ENCODE results near the gene SLC26A1. TPM values are rescaled to one million over a fixed set of nuclear protein-coding genes. Genes with fewer than 3 reads are reported as not detected.

The SLC26A1 gene
- total RNA-seq, 4 donors from 2014 or later, result 0.15 to 0.33 (median 0.24) TPM

DNA sequence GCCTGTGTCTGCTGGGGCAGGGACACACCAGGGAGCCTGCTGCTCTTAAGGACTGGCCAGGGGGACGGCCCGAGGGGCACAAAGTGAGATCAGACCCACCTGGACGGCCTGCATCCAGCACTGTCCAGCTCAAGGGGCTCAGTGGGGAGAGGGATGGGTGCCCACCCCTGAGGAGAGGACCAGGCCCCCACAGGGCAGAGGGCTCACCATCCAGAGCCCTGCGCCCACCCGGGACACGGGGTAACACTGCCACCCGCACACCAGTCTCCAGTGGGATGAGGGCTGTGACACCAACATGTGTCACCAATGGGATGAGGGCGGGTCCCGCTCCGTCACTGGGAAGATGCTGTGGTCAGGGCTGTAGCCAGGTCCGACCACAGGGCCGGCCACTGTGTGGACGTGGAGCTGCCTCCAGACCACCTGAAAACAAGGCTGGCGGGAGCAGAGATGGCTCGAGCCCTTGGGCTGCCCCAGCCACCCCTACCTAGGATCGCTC, 33.0 kb downstream of the SLC26A1 start:
- TF ChIP-seq, protein P1, sequence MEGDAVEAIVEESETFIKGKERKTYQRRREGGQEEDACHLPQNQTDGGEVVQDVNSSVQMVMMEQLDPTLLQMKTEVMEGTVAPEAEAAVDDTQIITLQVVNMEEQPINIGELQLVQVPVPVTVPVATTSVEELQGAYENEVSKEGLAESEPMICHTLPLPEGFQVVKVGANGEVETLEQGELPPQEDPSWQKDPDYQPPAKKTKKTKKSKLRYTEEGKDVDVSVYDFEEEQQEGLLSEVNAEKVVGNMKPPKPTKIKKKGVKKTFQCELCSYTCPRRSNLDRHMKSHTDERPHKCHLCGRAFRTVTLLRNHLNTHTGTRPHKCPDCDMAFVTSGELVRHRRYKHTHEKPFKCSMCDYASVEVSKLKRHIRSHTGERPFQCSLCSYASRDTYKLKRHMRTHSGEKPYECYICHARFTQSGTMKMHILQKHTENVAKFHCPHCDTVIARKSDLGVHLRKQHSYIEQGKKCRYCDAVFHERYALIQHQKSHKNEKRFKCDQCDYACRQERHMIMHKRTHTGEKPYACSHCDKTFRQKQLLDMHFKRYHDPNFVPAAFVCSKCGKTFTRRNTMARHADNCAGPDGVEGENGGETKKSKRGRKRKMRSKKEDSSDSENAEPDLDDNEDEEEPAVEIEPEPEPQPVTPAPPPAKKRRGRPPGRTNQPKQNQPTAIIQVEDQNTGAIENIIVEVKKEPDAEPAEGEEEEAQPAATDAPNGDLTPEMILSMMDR (IDR thresholded peaks at IDR 0.05), result no peak
- TF ChIP-seq POLR2A (IDR thresholded peaks at IDR 0.05), result no peak
- Histone ChIP-seq H3K27me3 (no peaks in the 10 kb centered on the region), H3K27ac (no peak overlapping the region), H3K9me3 (no peaks in the 10 kb centered on the region), H3K36me3 (peaks cover 8 to 18% of the 10 kb centered on the region in 2 donors), H3K4me3 (replicated peaks in 1 of 3) (no peak overlapping the region), H3K4me1 (no peaks in the 10 kb centered on the region)
- 86 to 96% methylated on average over 5 of the region's 16 CpGs for WGBS, 2 donors
- no peak for DNase-seq
- intact Hi-C loops (cut with DNase I), result no loop called here

DNA sequence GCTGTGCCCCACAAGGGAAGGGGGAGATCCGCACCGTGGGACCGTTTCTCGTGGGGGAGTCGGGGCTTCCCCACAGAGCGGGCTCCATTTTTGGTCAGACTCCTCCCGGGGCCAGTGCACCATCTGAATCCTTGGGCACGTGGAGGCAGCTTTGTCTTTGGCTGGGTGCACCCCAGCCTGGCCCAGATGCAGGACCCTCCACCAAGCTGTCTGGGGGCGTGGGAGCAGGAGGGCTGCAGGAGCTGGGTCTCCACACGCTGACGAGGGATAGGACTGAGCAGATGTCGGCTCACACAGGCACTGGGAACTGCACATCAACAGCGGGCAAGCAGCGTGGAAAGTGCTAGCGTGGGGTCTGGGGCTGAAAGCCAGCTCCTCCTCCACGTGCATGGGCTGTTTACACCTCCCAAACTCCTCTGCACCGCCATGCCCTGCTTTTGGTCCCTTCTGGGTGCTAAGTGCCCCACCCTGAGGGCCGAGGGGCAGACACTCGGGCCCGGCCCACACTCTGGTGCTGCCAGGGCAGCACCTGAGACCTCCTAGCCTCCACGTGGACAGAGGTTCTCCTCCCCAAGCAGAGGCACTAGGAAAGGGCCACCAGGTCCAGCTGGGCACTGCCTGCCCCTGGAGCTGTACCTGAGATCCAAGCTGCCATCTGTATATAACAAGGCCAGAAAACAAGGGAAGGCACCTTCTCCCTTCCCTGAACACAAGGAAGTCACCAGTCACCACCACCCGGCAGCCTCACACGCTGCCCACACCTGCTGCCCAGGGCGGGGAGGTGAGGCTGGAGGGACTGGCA, 33.7 kb downstream of the SLC26A1 start:
- intact Hi-C loops (cut with DNase I), result no loop called here
- 93 to 95% methylated on average over 8 to 13 of the region's 24 CpGs for WGBS, 2 donors
- peaks cover 9 to 18% of the 10 kb centered on the region in 2 donors for H3K36me3 ChIP-seq

DNA sequence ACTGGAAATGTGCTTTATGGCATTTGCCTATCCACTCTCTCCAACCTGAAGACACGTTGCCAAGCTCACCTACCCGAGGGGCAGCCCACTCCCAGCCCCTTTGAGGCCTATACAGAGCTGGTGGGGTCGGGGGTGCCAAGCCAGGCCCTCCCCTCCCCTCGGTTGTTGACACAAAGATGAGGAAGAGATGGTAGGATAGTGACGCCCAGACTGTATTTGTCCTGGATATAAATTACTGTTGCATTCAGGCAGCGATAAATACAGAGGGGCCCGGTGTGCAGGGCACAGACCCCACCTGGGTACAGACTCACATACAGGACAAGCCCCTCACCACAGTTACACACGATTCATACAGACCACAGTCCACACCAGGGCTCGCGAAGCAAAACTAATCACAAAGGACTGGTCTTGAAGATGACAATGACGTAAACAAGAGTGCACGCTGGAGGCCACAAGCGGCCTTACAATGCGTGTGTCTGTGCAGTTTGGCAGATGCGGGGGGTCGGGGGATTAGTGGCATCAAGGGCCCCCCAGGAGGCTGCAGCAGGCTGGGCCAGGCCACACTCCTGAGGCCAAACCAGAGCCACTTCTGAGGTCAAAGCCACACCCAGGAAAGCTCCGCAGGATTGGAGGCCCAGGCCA, 34.4 kb downstream of the SLC26A1 start:
- 85 to 87% methylated on average over 16 to 17 of the region's 17 CpGs for WGBS, 2 donors

More for the DNA sequence above, 33.7 kb downstream of the SLC26A1 start:
- Histone ChIP-seq H3K9me3 (no peaks in the 10 kb centered on the region), H3K4me1 (no peaks in the 10 kb centered on the region), H3K27me3 (no peaks in the 10 kb centered on the region), H3K4me3 (replicated peaks in 1 of 3) (no peak overlapping the region), H3K27ac (no peak overlapping the region)
- no peak for TF ChIP-seq POLR2A (IDR thresholded peaks at IDR 0.05)
- TF ChIP-seq, protein P1 (IDR thresholded peaks at IDR 0.05), result no peak
- DNase-seq, result no peak

DNA sequence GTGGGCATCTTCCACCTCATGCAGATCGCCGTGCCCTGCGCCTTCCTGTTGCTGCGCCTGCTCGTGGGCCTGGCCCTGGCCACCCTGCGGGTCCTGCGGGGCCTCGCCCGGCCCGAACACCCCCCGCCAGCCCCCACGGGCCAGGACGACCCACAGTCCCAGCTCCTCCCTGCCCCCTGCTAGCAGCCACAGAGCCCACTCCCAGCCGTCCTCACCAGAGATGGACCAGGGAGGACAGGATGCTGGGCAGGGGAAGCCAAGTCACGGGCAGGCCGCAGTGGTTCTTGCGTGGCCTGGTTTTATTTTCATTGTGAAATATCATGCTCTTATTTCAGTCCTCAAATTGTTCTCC, 34.9 kb downstream of the SLC26A1 start:
- Histone ChIP-seq H3K9me3 (no peaks in the 10 kb centered on the region), H3K36me3 (peaks cover 14 to 18% of the 10 kb centered on the region in 2 donors), H3K4me3 (replicated peaks in 1 of 3) (no peak overlapping the region), H3K27ac (no peak overlapping the region), H3K4me1 (no peaks in the 10 kb centered on the region), H3K27me3 (no peaks in the 10 kb centered on the region)
- no peak for DNase-seq
- intact Hi-C loops (cut with DNase I), result no loop called here
- WGBS, 2 donors, result 96 to 97% methylated on average over 15 to 17 of the region's 17 CpGs
- TF ChIP-seq, protein P1 (IDR thresholded peaks at IDR 0.05), result no peak
- no peak for TF ChIP-seq POLR2A (IDR thresholded peaks at IDR 0.05)

More for the DNA sequence above, 34.4 kb downstream of the SLC26A1 start:
- no peak for TF ChIP-seq POLR2A (IDR thresholded peaks at IDR 0.05)
- TF ChIP-seq, protein P1 (IDR thresholded peaks at IDR 0.05), result no peak
- no peaks in the 10 kb centered on the region for H3K27me3 ChIP-seq
- H3K9me3 ChIP-seq, result no peaks in the 10 kb centered on the region
- no peak for DNase-seq
- intact Hi-C loops (cut with DNase I), result no loop called here
- peaks cover 14 to 18% of the 10 kb centered on the region in 2 donors for H3K36me3 ChIP-seq
- no peak overlapping the region for H3K4me3 ChIP-seq (replicated peaks in 1 of 3)
- no peaks in the 10 kb centered on the region for H3K4me1 ChIP-seq
- H3K27ac ChIP-seq, result no peak overlapping the region
